H9 (cell line): ENCODE data around the gene HLTF. TPM values are rescaled to one million over a fixed set of nuclear protein-coding genes. Genes with fewer than 3 reads are reported as not detected.

ENCODE experiments used
- DNase-seq: peaks from one replicate; pipeline ENCODE4 v3.0.0-alpha.2; 2017
- H2AFZ ChIP-seq: one replicate; pipeline ENCODE4 v1.6.1; 2013; ENCODE audit warnings: mild to moderate bottlenecking, low read length, control low read depth, moderate library complexity
- H2AK5ac ChIP-seq: 2 replicates; pipeline ENCODE4 v1.6.1; 2013; ENCODE audit warnings: low read length, control low read depth, mixed read lengths; ENCODE audit not compliant: insufficient read length
- H2BK120ac ChIP-seq: one replicate; pipeline ENCODE4 v1.6.1; 2013; ENCODE audit warnings: low read depth, mild to moderate bottlenecking, low read length, control low read depth, inconsistent platforms; ENCODE audit not compliant: poor library complexity, severe bottlenecking
- H2BK12ac ChIP-seq: 2 replicates; pipeline ENCODE4 v1.6.1; 2013; ENCODE audit warnings: low read length, control low read depth, mixed read lengths, low read depth; ENCODE audit not compliant: insufficient read length
- H2BK15ac ChIP-seq: 2 replicates; pipeline ENCODE4 v1.6.1; 2013; ENCODE audit warnings: low read depth, low read length, control low read depth
- H2BK20ac ChIP-seq: one replicate; pipeline ENCODE4 v1.6.1; 2013; ENCODE audit warnings: low read depth, mild to moderate bottlenecking, low read length, control low read depth, inconsistent platforms; ENCODE audit not compliant: poor library complexity, severe bottlenecking
- H2BK5ac ChIP-seq: 2 replicates; pipeline ENCODE4 v1.6.1; 2013; ENCODE audit warnings: low read length, control low read depth, mixed read lengths; ENCODE audit not compliant: insufficient read length
- H3K14ac ChIP-seq: 2 replicates; pipeline ENCODE4 v1.6.1; 2013; ENCODE audit warnings: low read length, control low read depth; ENCODE audit not compliant: insufficient read depth
- H3K18ac ChIP-seq: 2 replicates; pipeline ENCODE4 v1.6.1; 2013; ENCODE audit warnings: low read depth, mild to moderate bottlenecking, mixed read lengths, low read length, control low read depth; ENCODE audit not compliant: insufficient read length
- H3K23ac ChIP-seq: 2 replicates; pipeline ENCODE4 v1.6.1; 2013; ENCODE audit warnings: low read length, control low read depth, mixed read lengths, low read depth; ENCODE audit not compliant: insufficient read length
- H3K23me2 ChIP-seq: 2 replicates; pipeline ENCODE4 v1.6.1; 2013; ENCODE audit warnings: low read depth, mild to moderate bottlenecking, mixed read lengths, low read length, control low read depth; ENCODE audit not compliant: insufficient read length, poor library complexity, severe bottlenecking
- H3K27ac ChIP-seq: 2 replicates; pipeline ENCODE4 v1.5.1; 2013; ENCODE audit warnings: low read length, control low read depth, mixed read lengths, low read depth; ENCODE audit not compliant: insufficient read length
- H3K27me3 ChIP-seq: 2 replicates; pipeline ENCODE4 v1.6.1; 2013; ENCODE audit warnings: low read length, control low read depth, inconsistent platforms; ENCODE audit not compliant: insufficient read depth
- H3K4ac ChIP-seq: 2 replicates; pipeline ENCODE4 v1.6.1; 2013; ENCODE audit warnings: low read depth, mild to moderate bottlenecking, control low read depth, inconsistent platforms, low read length, moderate library complexity
- H3K4me1 ChIP-seq: 2 replicates; pipeline ENCODE4 v1.6.1; 2013; ENCODE audit warnings: low read length, control low read depth, inconsistent platforms; ENCODE audit not compliant: insufficient read depth
- H3K4me2 ChIP-seq: 2 replicates; pipeline ENCODE4 v1.6.1; 2013; ENCODE audit warnings: low read length, control low read depth, mixed read lengths; ENCODE audit not compliant: insufficient read length, insufficient read depth
- H3K56ac ChIP-seq: 2 replicates; pipeline ENCODE4 v1.6.1; 2013; ENCODE audit warnings: low read depth, mild to moderate bottlenecking, mixed read lengths, low read length, control low read depth; ENCODE audit not compliant: insufficient read length
- H3K79me1 ChIP-seq: 2 replicates; pipeline ENCODE4 v1.6.1; 2013; ENCODE audit warnings: low read depth, mild to moderate bottlenecking, moderate library complexity, low read length, control low read depth, inconsistent platforms; ENCODE audit not compliant: insufficient read depth, poor library complexity, severe bottlenecking
- H3K79me2 ChIP-seq: 2 replicates; pipeline ENCODE4 v1.6.1; 2013; ENCODE audit warnings: low read length, control low read depth, inconsistent platforms; ENCODE audit not compliant: insufficient read depth
- H3K9ac ChIP-seq: 2 replicates; pipeline ENCODE4 v1.6.1; 2013; ENCODE audit warnings: low read length, control low read depth, mixed read lengths; ENCODE audit not compliant: insufficient read length; ENCODE audit errors: extremely low read depth
- H3K9me3 ChIP-seq: one replicate; pipeline ENCODE4 v1.6.1; 2013; ENCODE audit warnings: low read depth, low read length, inconsistent platforms; ENCODE audit not compliant: control insufficient read depth
- H3T11ph ChIP-seq: one replicate; pipeline ENCODE4 v1.6.1; 2013; ENCODE audit warnings: mild to moderate bottlenecking, low read length, control low read depth, inconsistent platforms
- H4K20me1 ChIP-seq: one replicate; pipeline ENCODE4 v1.6.1; 2013; ENCODE audit not compliant: control insufficient read depth, insufficient read length, insufficient read depth
- H4K5ac ChIP-seq: 2 replicates; pipeline ENCODE4 v1.6.1; 2013; ENCODE audit warnings: low read depth, mild to moderate bottlenecking, mixed read lengths, low read length, control low read depth; ENCODE audit not compliant: insufficient read length
- H4K8ac ChIP-seq: replicated peaks from 2 replicates; pipeline ENCODE4 v1.6.1; 2013; ENCODE audit warnings: low read length, control low read depth, mixed read lengths, low read depth; ENCODE audit not compliant: insufficient read length
- H4K91ac ChIP-seq: 2 replicates; pipeline ENCODE4 v1.6.1; 2013; ENCODE audit warnings: low read depth, mild to moderate bottlenecking, moderate library complexity, mixed read lengths, low read length, control low read depth; ENCODE audit not compliant: insufficient read length
- H3K27ac Mint-ChIP-seq, 3 experiments: 2 replicates in 2 of 3; 3 replicates in 1 of 3; pipeline ENCODE4 v1.8.0; 2020 to 2021; ENCODE audit warnings: mixed read lengths in 3 of 3, mild to moderate bottlenecking in 1 of 3, moderate library complexity in 1 of 3
- H3K27me3 Mint-ChIP-seq: 2 replicates; pipeline ENCODE4 v1.8.0; 2021; ENCODE audit warnings: low read depth, mild to moderate bottlenecking, moderate library complexity, mixed read lengths
- H3K36me3 Mint-ChIP-seq, 3 experiments: 2 replicates in 2 of 3; 3 replicates in 1 of 3; pipeline ENCODE4 v1.8.0; 2020 to 2021; ENCODE audit warnings: low read depth in 3 of 3, mixed read lengths in 3 of 3; ENCODE audit not compliant: insufficient read depth in 1 of 3
- H3K4me1 Mint-ChIP-seq, 2 experiments: 2 replicates each; pipeline ENCODE4 v1.8.0; 2020; ENCODE audit warnings: mixed read lengths in 2 of 2
- H3K4me3 Mint-ChIP-seq, 2 experiments: 2 replicates in 1 of 2; 3 replicates in 1 of 2; pipeline ENCODE4 v1.8.0; 2020 to 2021; ENCODE audit warnings: mild to moderate bottlenecking in 2 of 2, mixed read lengths in 2 of 2, moderate library complexity in 1 of 2
- H3K9me3 Mint-ChIP-seq, 2 experiments: 2 replicates in 1 of 2; 3 replicates in 1 of 2; pipeline ENCODE4 v1.8.0; 2020; ENCODE audit warnings: mild to moderate bottlenecking in 2 of 2, mixed read lengths in 2 of 2, moderate library complexity in 1 of 2
- WGBS: extraction: QIAGEN DNeasy Blood & Tissue Kit; methylation state at CpG from one replicate; pipeline ENCODE4 v1.1.7; 2013; ENCODE audit warnings: missing lambda C conversion rate, low lambda C conversion rate, mixed read lengths; ENCODE audit not compliant: insufficient read length; ENCODE audit errors: extremely low coverage; 5-methylcytosine and 5-hydroxymethylcytosine counted together
- total RNA-seq: library from RNA; stranded (reverse); gene quantifications from 2 replicates; pipeline ENCODE4 v1.2.1, GENCODE V29; 2021
- TF ChIP-seq, protein P1 (sequence below): fragments of 200-600 bp; sonication (generic); conservative IDR thresholded peaks from 3 replicates; pipeline ENCODE4 v1.8.0; 2021; ENCODE audit warnings: antibody characterized with exemption, mild to moderate bottlenecking

Gene HLTF
- total RNA-seq, 1 experiment from 2014 or later: 41.5 TPM

DNA sequence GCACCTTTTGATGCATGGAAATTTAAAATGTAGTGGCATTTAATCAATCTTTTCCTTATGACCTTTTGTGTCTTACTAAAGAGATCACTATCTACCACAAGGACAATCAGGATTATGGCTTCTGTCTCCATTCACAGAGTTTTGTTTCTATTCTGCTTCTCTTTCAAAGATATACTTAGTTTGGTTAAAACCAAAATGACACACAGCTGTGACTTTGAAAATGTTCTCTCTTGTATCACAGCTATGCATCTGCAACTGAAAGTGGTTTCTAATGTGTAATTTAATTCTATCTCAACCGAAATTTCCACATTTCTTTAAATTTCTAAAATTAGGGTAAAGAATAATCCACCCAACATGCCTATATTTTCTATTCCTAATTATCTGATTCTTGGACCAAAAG is 27.7 kb downstream of the HLTF start:
- H3K79me1 ChIP-seq: no peaks in the 10 kb centered on the region
- H3K4ac ChIP-seq: no peak overlapping the region
- H3K79me2 ChIP-seq: no peaks in the 10 kb centered on the region
- no peak overlapping the region for H3K27ac Mint-ChIP-seq
- no peak overlapping the region for H2BK12ac ChIP-seq
- no peak overlapping the region for H3T11ph ChIP-seq
- H3K27me3 ChIP-seq: no peaks in the 10 kb centered on the region
- no peaks in the 10 kb centered on the region; a peak in 1 of 5 replicates for H3K9me3 Mint-ChIP-seq
- no peaks in the 10 kb centered on the region for H3K9me3 ChIP-seq
- H2BK20ac ChIP-seq: no peak overlapping the region
- no peaks in the 10 kb centered on the region for H3K23me2 ChIP-seq
- H3K4me1 ChIP-seq: no peaks in the 10 kb centered on the region
- H2BK5ac ChIP-seq: no peak overlapping the region
- no peak overlapping the region for H3K4me2 ChIP-seq
- H3K14ac ChIP-seq: no peak overlapping the region
- H2AFZ ChIP-seq: no peak overlapping the region
- no peak overlapping the region for H4K8ac ChIP-seq
- WGBS: no CpG with 5 or more reads among the region's 1 CpG
- DNase-seq: no peak
- no peak overlapping the region for H2BK120ac ChIP-seq
- H3K36me3 Mint-ChIP-seq: peaks cover 29 to 72% (median 64%) of the 10 kb centered on the region in 3 experiments
- TF ChIP-seq, protein P1, sequence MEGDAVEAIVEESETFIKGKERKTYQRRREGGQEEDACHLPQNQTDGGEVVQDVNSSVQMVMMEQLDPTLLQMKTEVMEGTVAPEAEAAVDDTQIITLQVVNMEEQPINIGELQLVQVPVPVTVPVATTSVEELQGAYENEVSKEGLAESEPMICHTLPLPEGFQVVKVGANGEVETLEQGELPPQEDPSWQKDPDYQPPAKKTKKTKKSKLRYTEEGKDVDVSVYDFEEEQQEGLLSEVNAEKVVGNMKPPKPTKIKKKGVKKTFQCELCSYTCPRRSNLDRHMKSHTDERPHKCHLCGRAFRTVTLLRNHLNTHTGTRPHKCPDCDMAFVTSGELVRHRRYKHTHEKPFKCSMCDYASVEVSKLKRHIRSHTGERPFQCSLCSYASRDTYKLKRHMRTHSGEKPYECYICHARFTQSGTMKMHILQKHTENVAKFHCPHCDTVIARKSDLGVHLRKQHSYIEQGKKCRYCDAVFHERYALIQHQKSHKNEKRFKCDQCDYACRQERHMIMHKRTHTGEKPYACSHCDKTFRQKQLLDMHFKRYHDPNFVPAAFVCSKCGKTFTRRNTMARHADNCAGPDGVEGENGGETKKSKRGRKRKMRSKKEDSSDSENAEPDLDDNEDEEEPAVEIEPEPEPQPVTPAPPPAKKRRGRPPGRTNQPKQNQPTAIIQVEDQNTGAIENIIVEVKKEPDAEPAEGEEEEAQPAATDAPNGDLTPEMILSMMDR: no peak
- H4K20me1 ChIP-seq: no peaks in the 10 kb centered on the region
- H3K9ac ChIP-seq: no peak overlapping the region
- H3K23ac ChIP-seq: no peak overlapping the region
- H3K27me3 Mint-ChIP-seq: no peaks in the 10 kb centered on the region
- no peak overlapping the region for H2BK15ac ChIP-seq
- H2AK5ac ChIP-seq: no peak overlapping the region
- H3K18ac ChIP-seq: no peak overlapping the region
- H3K56ac ChIP-seq: no peak overlapping the region
- H4K91ac ChIP-seq: no peak overlapping the region
- no peak overlapping the region for H3K4me3 Mint-ChIP-seq
- no peak overlapping the region for H3K27ac ChIP-seq
- no peak overlapping the region for H4K5ac ChIP-seq
- 0 out of 4 replicates have a peak, but pooled peaks cover 2 to 3% of the 10 kb centered on the region in 2 experiments for H3K4me1 Mint-ChIP-seq
